NCI-H526 (cell line): ENCODE measurements around the gene LRIG2.
"Not testable (repeated sequence)": the region's sequence is repeated elsewhere in the genome, so short reads cannot be mapped to it uniquely, and the experiment has no call there.

Experiments used
- DNase-seq, 2 experiments: peaks; one replicate each; lab custom pipeline; 2025; lab: John Stamatoyannopoulos, UW

The LRIG2 gene

GRCh38 chr1:113129529-113130185, 56.7 kb downstream of the LRIG2 start:
- DNase-seq: no peak

DNA sequence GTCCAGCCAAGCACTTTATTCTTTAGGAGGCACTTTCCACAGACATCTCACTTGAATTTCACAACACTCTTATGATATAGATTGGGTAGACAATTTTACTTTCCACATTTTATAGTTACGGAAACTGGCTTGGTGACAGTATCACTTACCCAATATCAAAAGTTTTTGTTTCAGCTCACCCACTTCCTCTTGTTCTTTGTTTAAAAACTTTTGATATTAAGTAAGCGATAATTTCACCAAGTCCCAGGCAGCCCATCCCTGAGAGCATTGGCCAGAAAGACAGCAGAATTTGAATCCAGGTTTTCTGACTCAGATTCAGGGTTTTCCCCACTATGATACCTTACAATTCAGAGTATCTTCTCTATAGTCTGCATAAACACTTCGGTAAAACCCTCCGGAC, 60.0 kb downstream of the LRIG2 start:
- no peak for DNase-seq

- no peak for DNase-seq
These were observed 60.8 kb downstream of the LRIG2 start for GRCh38 chr1:113133759-113134158.

GRCh38 chr1:113135460-113135859, 62.5 kb downstream of the LRIG2 start:
- no peak for DNase-seq

DNA sequence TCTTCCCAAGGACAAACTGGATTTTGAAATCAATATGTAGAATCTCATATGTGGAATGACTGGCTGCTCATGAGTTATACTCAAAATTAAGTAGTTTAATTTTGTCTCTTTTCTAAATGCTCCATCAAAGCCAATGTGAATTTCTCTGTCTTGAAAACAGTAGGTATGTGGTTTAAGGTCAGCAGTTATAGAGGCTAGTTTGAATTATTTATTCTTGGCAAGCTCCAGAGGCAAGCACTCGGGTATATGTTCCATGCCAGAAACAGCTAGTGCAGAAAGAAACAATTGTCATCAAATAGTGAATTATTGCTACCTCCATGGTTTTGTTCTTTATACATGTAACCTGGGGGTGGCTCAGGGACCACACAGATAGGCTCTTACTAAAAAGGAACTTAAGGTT, 63.5 kb downstream of the LRIG2 start:
- DNase-seq: no peak

DNA sequence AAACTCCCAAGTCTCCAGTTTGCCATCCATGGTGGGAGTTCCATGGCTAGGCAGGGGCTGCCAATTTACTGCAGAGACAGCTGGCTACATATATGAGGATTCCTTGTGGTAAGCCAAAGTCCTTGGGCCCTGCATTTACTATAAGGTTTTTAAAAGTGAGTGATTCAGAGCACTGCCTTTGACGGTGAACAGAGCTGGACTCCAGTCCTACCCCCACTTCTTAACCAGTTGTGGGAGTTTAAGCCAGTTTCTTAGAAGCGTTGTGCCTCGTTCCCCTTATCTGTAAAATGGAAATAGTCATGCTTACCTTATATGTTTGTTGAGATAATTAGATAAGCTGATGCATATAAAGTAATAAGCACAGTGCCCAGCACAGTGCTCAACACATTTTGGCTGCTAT, 64.6 kb downstream of the LRIG2 start:
- DNase-seq: no peak

GRCh38 chr1:113138778-113139177, 65.8 kb downstream of the LRIG2 start:
- DNase-seq: no peak

- no peak for DNase-seq
These were observed 67.2 kb downstream of the LRIG2 start for GRCh38 chr1:113140176-113140575.

- peak; percentile 48 to 87 for DNase-seq
These were observed 67.8 kb downstream of the LRIG2 start for GRCh38 chr1:113140588-113141446.

DNA sequence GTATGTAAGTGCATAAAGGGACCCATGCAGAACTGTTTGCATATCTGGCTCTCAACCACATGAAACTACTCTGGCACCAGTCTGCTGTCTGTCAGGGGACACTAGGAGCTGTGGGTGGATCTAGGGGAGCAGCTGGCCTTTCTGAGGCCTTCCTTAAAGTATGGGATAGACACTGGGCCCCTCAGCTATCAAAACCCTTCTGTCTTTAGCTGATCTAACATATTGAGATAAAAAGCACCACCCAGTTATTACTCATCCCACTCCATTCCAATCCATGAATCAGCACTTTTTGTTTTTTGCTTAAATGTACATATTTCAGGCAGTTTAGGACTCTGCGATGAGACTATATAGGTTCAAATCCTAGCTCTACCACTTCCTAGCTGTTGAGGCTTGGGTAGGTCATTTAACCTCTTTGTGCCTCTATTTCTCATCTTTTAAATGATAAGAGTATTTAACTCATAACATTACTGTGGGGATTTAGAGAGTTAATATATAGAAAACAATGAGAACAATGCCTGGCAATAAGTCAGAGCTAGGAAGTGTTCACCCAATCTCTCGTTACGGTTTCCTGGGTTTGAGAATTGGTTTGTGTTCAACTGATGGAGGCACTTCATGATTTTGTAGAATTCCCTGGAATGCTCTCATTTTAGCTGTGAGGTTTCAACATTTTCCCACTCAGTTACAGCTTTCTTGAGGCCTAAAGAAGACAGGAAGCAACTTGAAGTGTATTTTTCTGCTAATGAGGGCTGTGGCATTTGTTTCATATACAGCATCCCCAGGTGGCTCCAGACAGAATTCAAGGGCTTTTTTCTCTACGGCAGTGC, 68.9 kb downstream of the LRIG2 start:
- no peak for DNase-seq

- DNase-seq: no peak
These were observed 69.8 kb downstream of the LRIG2 start for GRCh38 chr1:113142791-113143190.

DNA sequence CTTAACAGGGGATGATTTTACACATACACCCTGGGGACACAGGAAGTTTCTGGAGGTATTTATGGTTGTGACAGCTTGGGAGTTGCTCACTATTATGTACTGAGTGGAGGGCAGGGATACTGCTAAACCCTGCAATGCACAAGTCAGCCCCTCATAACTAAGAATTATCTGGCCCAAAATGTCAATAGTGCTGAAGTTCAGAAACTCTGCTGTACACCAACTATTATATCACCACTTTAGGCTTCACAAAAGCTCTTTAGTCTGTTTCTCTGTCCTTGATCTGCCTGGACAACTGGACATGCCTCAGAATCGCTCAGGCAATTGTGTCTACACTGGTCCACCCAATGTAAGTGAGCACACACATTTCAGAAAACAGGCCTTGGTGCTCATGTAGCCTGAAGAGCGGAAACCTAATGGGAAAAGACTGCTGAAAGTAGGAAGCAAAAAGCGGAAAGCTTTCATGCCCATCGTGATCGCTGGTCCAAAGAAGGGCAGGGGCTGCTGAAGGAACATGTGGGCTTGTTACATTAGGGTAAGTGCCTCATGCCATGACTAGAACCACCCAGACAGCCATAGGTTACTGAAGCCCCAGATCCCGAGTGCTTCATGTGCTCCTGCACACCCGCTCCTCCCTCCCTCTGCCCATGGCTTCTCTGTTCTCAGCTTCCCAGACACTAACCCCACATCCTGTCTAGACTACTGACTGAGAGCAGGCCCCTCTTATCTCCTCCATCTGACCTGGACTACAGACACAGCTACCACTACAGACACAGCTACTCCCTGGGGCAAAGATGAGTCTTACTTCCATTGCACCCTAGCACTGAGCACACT, 73.5 kb downstream of the LRIG2 start:
- DNase-seq: no peak

GRCh38 chr1:113147073-113147625, 74.2 kb downstream of the LRIG2 start:
- DNase-seq: no peak

DNA sequence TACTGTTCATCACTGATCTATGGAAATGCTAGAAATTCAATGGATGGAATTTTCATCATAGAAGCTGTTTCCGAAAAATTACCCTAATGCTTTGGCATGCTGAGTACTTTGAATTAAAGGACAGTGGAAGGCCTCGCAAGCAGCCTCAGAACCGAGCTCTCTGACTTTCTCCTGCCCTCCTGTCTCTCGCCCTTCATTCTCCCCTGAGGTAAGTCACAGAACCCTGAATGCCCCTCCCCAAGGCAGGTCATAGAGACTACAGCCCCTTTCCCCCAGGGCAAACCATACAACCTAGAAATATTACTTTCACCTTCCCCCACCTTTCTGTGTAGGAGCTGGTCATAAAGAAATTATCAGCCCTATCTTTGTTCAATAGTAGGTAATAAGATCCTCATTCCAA, 74.8 kb downstream of the LRIG2 start:
- no peak for DNase-seq

DNA sequence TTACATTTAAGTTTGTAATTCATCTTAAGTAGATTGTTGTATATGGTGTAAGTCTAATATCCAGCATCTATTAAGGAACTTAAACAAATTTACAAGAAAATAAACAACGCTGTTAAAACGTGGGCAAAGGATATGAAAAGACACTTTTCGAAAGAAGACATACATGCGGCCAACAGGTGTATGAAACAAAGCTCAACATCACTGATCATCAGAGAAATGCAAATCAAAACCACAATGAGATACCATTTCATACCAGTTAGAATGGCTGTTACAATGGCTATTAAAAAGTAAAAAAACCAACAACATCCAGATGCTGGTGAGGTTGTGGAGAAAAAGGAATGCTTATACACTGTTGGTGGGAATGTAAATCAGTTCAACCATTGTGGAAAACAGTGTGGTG, 77.5 kb downstream of the LRIG2 start:
- peak; percentile 23 to 64 for DNase-seq

GRCh38 chr1:113153116-113153803, 80.3 kb downstream of the LRIG2 start:
- no peak for DNase-seq

GRCh38 chr1:113156368-113156767, 83.4 kb downstream of the LRIG2 start:
- DNase-seq: no peak

DNA sequence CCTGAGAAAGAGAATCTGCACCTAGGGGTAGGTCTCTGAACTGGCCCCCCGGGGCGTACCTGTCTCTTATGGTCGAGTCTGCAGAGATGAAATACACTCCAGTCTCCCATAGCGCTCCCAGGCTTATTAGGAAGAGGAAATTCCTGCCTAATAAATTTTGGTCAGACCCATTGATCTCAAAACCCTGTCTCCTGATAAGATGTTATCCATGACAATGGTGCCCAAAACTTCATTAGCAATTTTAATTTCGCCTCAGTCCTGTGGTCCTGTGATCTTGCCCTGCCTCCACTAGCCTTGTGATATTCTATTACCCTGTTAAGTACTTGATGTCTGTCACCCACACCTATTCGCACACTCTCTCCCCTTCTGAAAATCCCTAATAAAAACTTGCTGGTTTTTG, 85.7 kb downstream of the LRIG2 start:
- DNase-seq: not testable (repeated sequence)

GRCh38 chr1:113166473-113166872, 93.5 kb downstream of the LRIG2 start:
- DNase-seq: no peak

- DNase-seq: no peak
These were observed 95.9 kb downstream of the LRIG2 start for GRCh38 chr1:113168946-113169345.

GRCh38 chr1:113169591-113169990, 96.6 kb downstream of the LRIG2 start:
- no peak for DNase-seq
